Prostate gland (tissue), 2 donors: Measurements from ENCODE around the gene CRIP2.

Experiments used
- POLR2A ChIP-seq: fragments of 450-650 bp; IDR thresholded peaks from one replicate; pipeline ENCODE4 v1.6.1; 2016; ENCODE audit warnings: antibody characterized with exemption, mild to moderate bottlenecking
- POLR2AphosphoS5 ChIP-seq: sonication (generic); formaldehyde crosslinking; IDR thresholded peaks from one replicate; pipeline ENCODE4 v1.6.1; 2017; ENCODE audit warnings: antibody characterized with exemption
- TF ChIP-seq, protein P1 (sequence below), 4 experiments: fragments of 200-600 bp in 2 of 4; fragments of 450-650 bp in 2 of 4; sonication (generic) in 2 of 4; IDR thresholded peaks; 1 replicate in 3 of 4; 2 replicates in 1 of 4; pipeline ENCODE4 v1.5.1; 2016 to 2019; ENCODE audit warnings: antibody characterized with exemption in 4 of 4, mild to moderate bottlenecking in 2 of 4, moderate library complexity in 2 of 4

DNA sequence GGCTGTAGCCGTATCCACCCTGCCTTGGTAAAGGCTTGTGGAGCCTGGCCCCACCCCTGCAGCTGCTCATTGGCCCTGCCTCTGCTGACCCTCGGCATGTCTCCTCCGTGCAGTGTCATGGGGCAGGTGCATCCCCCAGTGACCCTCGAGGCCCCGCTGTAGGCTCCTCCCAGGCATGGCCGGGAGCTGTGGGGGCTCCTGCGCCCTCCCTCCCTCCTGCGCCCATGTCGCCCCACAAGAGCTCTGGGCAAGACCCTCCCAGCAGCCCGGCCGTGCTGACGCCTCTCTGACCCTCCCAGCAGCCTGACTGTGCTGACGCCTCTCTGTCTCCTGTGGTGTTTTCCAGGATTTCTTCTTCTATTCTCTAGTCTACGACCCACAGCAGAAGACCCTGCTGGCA lies 20.8 kb upstream of the CRIP2 start:
- TF ChIP-seq, protein P1, sequence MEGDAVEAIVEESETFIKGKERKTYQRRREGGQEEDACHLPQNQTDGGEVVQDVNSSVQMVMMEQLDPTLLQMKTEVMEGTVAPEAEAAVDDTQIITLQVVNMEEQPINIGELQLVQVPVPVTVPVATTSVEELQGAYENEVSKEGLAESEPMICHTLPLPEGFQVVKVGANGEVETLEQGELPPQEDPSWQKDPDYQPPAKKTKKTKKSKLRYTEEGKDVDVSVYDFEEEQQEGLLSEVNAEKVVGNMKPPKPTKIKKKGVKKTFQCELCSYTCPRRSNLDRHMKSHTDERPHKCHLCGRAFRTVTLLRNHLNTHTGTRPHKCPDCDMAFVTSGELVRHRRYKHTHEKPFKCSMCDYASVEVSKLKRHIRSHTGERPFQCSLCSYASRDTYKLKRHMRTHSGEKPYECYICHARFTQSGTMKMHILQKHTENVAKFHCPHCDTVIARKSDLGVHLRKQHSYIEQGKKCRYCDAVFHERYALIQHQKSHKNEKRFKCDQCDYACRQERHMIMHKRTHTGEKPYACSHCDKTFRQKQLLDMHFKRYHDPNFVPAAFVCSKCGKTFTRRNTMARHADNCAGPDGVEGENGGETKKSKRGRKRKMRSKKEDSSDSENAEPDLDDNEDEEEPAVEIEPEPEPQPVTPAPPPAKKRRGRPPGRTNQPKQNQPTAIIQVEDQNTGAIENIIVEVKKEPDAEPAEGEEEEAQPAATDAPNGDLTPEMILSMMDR (IDR thresholded peaks at IDR 0.05): no peak
- TF ChIP-seq POLR2AphosphoS5 (no peak), POLR2A (no peak)
